Islet precursor cell (in vitro differentiated cells): Measurements from ENCODE around the gene DLX5.

Experiments
- DNase-seq: peaks from one replicate; pipeline ENCODE4 v3.0.0-alpha.2; 2018

The DLX5 gene

GRCh38 chr7:96987719-96988118 lies 36.9 kb downstream of the DLX5 start:
- no peak for DNase-seq

- no peak for DNase-seq
These were observed 37.7 kb downstream of the DLX5 start for GRCh38 chr7:96986901-96987300.

- DNase-seq = no peak
These were observed 38.6 kb downstream of the DLX5 start for GRCh38 chr7:96985992-96986391.

- no peak for DNase-seq
These were observed 42.0 kb downstream of the DLX5 start for GRCh38 chr7:96982586-96982985.

DNA sequence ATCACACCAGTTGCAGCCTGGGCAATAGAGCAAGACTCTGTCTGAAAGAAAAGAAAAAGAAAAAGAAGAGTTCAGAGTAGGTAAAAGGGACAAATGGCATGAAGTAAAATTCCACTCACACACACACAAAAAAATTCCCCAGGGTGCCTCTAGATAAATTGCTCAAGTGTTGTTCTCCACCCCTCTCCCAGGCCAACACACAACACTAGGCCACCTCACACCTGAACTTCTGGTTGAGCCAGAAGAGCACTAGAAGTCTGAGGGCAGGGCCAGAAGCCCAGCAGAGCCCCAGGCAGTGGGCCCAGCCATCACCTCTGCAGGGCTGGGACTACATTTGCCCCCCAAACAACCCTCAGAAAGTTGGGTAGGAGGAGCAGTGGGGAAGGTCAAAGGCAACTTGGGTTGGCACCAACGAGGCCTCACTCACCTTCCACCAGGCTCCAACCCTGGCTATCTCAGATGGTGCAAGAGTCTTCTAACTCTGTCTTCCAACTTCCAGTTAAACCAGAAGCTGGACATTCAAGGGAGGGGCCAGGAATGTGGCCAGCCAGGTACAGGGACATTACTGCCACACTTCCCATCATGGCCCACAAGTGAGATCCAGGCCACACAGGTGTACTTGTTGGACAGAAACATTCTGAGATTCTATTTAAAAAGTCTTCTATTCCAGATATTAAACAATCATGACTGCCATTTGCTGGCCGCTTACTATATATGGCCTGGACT lies 44.9 kb downstream of the DLX5 start:
- DNase-seq = no peak

GRCh38 chr7:96977445-96977844 lies 47.2 kb downstream of the DLX5 start:
- DNase-seq = no peak

DNA sequence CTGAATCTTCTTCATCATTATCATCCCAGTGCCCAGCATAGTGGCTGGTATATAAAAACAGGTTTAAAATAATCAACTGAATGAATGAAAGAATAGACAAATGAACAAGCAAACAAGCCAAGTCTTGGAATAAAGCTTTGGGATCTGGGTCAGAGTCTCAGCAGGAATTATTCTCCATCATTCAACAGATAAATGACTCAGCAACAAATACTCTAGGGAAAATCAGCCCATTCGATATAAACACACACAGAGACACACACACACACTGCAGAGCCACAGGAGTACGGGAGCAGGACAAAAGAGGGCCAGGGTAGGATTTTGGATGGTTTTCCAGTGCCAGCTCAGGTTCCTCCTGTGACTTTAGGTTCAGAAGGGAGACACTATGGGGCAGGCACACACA lies 48.5 kb downstream of the DLX5 start:
- DNase-seq = no peak

DNA sequence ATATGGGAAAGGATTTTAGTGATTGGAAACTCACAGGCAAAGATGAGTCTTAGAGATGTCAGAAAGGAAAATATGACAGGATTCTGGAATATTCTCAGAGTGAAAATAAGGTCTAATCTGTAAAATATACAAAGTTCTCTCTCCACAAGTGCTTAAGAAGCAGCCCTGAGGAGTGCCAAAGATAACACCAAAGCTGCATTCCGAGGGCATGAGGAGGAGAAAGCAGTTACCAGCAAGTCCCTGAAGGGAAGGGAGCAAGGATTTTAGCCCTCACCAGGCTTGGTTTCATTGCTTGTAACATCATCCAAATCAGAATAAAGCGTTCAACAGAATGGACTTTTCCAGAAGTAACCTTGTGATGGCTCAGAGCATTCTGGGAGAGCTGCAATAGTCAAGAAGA lies 50.6 kb downstream of the DLX5 start:
- DNase-seq = no peak

DNA sequence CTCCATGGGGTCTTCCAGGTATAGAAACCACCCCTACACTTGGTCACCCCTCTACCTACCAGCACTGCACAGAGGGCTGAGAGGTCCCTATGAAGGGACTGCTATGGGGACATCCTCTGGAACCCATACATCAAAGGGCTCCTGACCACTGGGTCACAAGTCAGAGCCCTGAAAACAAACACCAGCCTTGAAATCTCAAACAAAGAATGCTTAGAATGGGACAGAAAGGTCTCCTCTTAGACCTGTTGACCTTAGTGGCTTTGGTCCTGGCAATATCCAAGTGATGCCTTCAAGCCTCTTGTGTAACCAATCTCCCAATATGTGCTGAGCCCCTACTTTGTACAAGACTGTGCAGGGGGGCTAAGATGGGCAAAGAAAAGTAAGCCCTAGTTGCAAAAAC lies 53.9 kb downstream of the DLX5 start:
- no peak for DNase-seq
